GM12878 (cell line): ENCODE results near the gene OGFOD3. TPM values are rescaled to one million over a fixed set of nuclear protein-coding genes. Genes with fewer than 3 reads are reported as not detected.

Experiments used
- ATAC-seq: fragments of 200-7000 bp; cut with Tn5 transposase; 3 replicates; pipeline ENCODE4 v1.9.1; 2020; ENCODE audit warnings: mild to moderate bottlenecking, moderate library complexity
- BruUV-seq: library from RNA; stranded (reverse); fragments of 400-500 nt; replicated peaks from 2 replicates; lab custom pipeline; 2021; lab: Mats Ljungman, UMichigan
- CTCF ChIA-PET: fragments of 300-600 bp; sonication (Branson Sonifier 250); formaldehyde crosslinking; extraction: SDS; loops from one replicate; lab custom pipeline; 2021; ENCODE audit warnings: inconsistent platforms; lab: Yijun Ruan, JAX
- POLR2A ChIA-PET: fragments of 350-600 bp; formaldehyde crosslinking; extraction: SDS; loops from one replicate; lab custom pipeline; 2021; ENCODE audit warnings: inconsistent platforms; lab: Charles Lee
- RAD21 ChIA-PET: fragments of 300-600 bp; sonication (Branson Sonifier 250); formaldehyde crosslinking; loops from one replicate; lab custom pipeline; 2023; ENCODE audit warnings: antibody characterized with exemption; ENCODE audit not compliant: unreplicated experiment; lab: Charles Lee
- SMC1A ChIA-PET: fragments of 300-600 bp; sonication (Branson Sonifier 250); formaldehyde crosslinking; loops from one replicate; lab custom pipeline; 2023; ENCODE audit not compliant: unreplicated experiment, uncharacterized antibody; lab: Charles Lee
- DNase-seq: peaks from one replicate; pipeline ENCODE4 v3.0.0-alpha.2; 2011; ENCODE audit warnings: low read depth, low spot score
- FAIRE-seq: peaks from 3 replicates; lab custom pipeline; 2011; peaks lifted over from hg19 to GRCh38; lab: Jason Lieb, UNC
- H2AFZ ChIP-seq: 2 replicates; pipeline ENCODE4 v1.6.0; 2011; ENCODE audit warnings: low read depth, low read length, control low read depth; ENCODE audit not compliant: control insufficient read depth
- H3K27ac ChIP-seq: 2 replicates; pipeline ENCODE4 v1.5.1; 2011; ENCODE audit warnings: control low read depth; ENCODE audit not compliant: control insufficient read depth, insufficient read depth
- H3K27me3 ChIP-seq, 2 experiments: replicated peaks in 1 of 2; 2 replicates each; pipeline versions ENCODE4 v1.6.0 to v1.6.1; 2011; ENCODE audit warnings: low read length in 1 of 2; ENCODE audit not compliant: control insufficient read depth in 2 of 2, insufficient read depth in 2 of 2
- H3K36me3 ChIP-seq, 2 experiments: 2 replicates each; pipeline ENCODE4 v1.5.1; 2011; ENCODE audit warnings: low read length in 1 of 2; ENCODE audit not compliant: control insufficient read depth in 2 of 2, insufficient read depth in 2 of 2
- H3K4me1 ChIP-seq: 2 replicates; pipeline ENCODE4 v1.6.1; 2011; ENCODE audit warnings: mild to moderate bottlenecking, low read length, moderate library complexity, mixed read lengths; ENCODE audit not compliant: control insufficient read depth, insufficient read depth
- H3K4me2 ChIP-seq: 2 replicates; pipeline ENCODE4 v1.6.0; 2011; ENCODE audit warnings: control low read depth; ENCODE audit not compliant: control insufficient read depth, insufficient read depth
- H3K4me3 ChIP-seq: fragments of 200-600 bp; sonication (generic); 2 replicates; pipeline ENCODE4 v1.5.1; 2016
- H3K79me2 ChIP-seq: 2 replicates; pipeline ENCODE4 v1.6.0; 2011; ENCODE audit warnings: low read length; ENCODE audit not compliant: control insufficient read depth, insufficient read depth
- H3K9ac ChIP-seq: 2 replicates; pipeline ENCODE4 v1.8.0; 2011; ENCODE audit warnings: low read length, control low read depth, mixed read lengths; ENCODE audit not compliant: control insufficient read depth, insufficient read depth
- H3K9me3 ChIP-seq: replicated peaks from 3 replicates; pipeline ENCODE4 v1.5.1; 2011; ENCODE audit warnings: mild to moderate bottlenecking, low read length; ENCODE audit not compliant: control insufficient read depth, insufficient read depth
- H4K20me1 ChIP-seq: 2 replicates; pipeline ENCODE4 v1.6.0; 2011; ENCODE audit not compliant: control insufficient read depth, insufficient read depth
- ASH2L ChIP-seq: fragments of 300-600, 200-600 bp; sonication (generic); IDR thresholded peaks from 2 replicates; pipeline ENCODE4 v1.6.1; 2017; ENCODE audit warnings: low read depth, mild to moderate bottlenecking, borderline replicate concordance
- CBX5 ChIP-seq: sonication (generic); IDR thresholded peaks from 2 replicates; pipeline ENCODE4 v1.6.1; 2016; ENCODE audit warnings: low read depth, moderate library complexity, mild to moderate bottlenecking, inconsistent platforms
- ESRRA ChIP-seq: IDR thresholded peaks from 2 replicates; pipeline ENCODE4 v1.6.1; 2012; ENCODE audit warnings: mild to moderate bottlenecking, low read length, improper control_type of control experiment
- HDAC6 ChIP-seq: fragments of 200-600 bp; sonication (generic); IDR thresholded peaks from one replicate; pipeline ENCODE4 v1.8.0; 2017; ENCODE audit warnings: antibody characterized with exemption; ENCODE audit not compliant: unreplicated experiment
- MEF2B ChIP-seq: fragments of 450-650 bp; IDR thresholded peaks from 2 replicates; pipeline ENCODE4 v1.6.1; 2018; ENCODE audit warnings: mild to moderate bottlenecking, moderate library complexity; ENCODE audit not compliant: partially characterized antibody, poor library complexity, severe bottlenecking
- MTA3 ChIP-seq: IDR thresholded peaks from 2 replicates; pipeline ENCODE4 v1.6.1; 2012; ENCODE audit warnings: low read length, inconsistent platforms, borderline replicate concordance
- MYC ChIP-seq: IDR thresholded peaks from 2 replicates; pipeline ENCODE4 v1.6.1; 2011; ENCODE audit warnings: mild to moderate bottlenecking, low read length, moderate library complexity, inconsistent platforms; ENCODE audit not compliant: insufficient read depth, insufficient replicate concordance, insufficient read length, severe bottlenecking
- NFIC ChIP-seq: IDR thresholded peaks from 2 replicates; pipeline ENCODE4 v1.6.1; 2012; ENCODE audit warnings: low read depth, mild to moderate bottlenecking, inconsistent platforms, low read length, moderate library complexity
- NFXL1 ChIP-seq: fragments of 450-650 bp; IDR thresholded peaks from 2 replicates; pipeline ENCODE4 v1.6.1; 2017; ENCODE audit warnings: antibody characterized with exemption, mild to moderate bottlenecking, borderline replicate concordance
- RBBP5 ChIP-seq: fragments of 200-600 bp; sonication (generic); conservative IDR thresholded peaks from 2 replicates; pipeline ENCODE4 v1.6.1; 2016
- RFX5 ChIP-seq: IDR thresholded peaks from 2 replicates; pipeline ENCODE4 v1.6.1; 2011; ENCODE audit warnings: low read depth, low read length, improper control_type of control experiment
- YBX1 ChIP-seq: fragments of 450-650 bp; IDR thresholded peaks from 2 replicates; pipeline ENCODE4 v1.6.1; 2016; ENCODE audit warnings: antibody characterized with exemption
- ZNF207 ChIP-seq: fragments of 450-650 bp; IDR thresholded peaks from 2 replicates; pipeline ENCODE4 v1.6.1; 2014; ENCODE audit warnings: antibody characterized with exemption, mild to moderate bottlenecking, borderline replicate concordance
- ZNF217 ChIP-seq: fragments of 450-650 bp; IDR thresholded peaks from 2 replicates; pipeline ENCODE4 v1.6.1; 2017; ENCODE audit warnings: antibody characterized with exemption, mild to moderate bottlenecking
- WGBS: methylation state at CpG from one replicate; pipeline ENCODE4 v1.1.6; 2016; ENCODE audit warnings: low lambda C conversion rate; ENCODE audit not compliant: insufficient replicate concordance, insufficient coverage; ENCODE audit errors: missing lambda C conversion rate; 5-methylcytosine and 5-hydroxymethylcytosine counted together
- in situ Hi-C: fragments of 300-500 bp; cut with MboI; formaldehyde crosslinking; loops from 9 replicates; pipeline ENCODE4 v1.14.3; 2018; ENCODE audit warnings: mixed read lengths
- intact Hi-C: fragments of 100-400 bp; cut with micrococcal nuclease; formaldehyde crosslinking; loops from one replicate; pipeline ENCODE4 v1.14.2; 2022; ENCODE audit not compliant: unreplicated experiment
- polyA plus RNA-seq, 11 experiments: library from polyadenylated mRNA; depleted of rRNA in 4 of 11; unstranded in 6 of 11; stranded (reverse) in 5 of 11; fragments of >200 nt; fragmentation: Nextera tagmentation in 4 of 11; fragmentation: Illumina TruSeq in 1 of 11; extraction: Ambion mirVana in 4 of 11; extraction: Trizol in 1 of 11; gene quantifications; 1 replicate in 1 of 11; 2 replicates in 10 of 11; pipeline versions ENCODE4 v1.2.1 to v1.2.3, GENCODE V29; 2011 to 2016; ENCODE audit warnings: inconsistent platforms in 2 of 11, missing spikeins in 2 of 11, low read depth in 1 of 11
- total RNA-seq, 4 experiments: library from RNA; depleted of rRNA in 3 of 4; stranded (reverse); fragments of >200 nt in 3 of 4; fragmentation: Illumina TruSeq in 1 of 4; extraction: Trizol in 1 of 4; gene quantifications; 2 replicates each; pipeline versions ENCODE4 v1.2.1 to v1.2.3, GENCODE V29; 2013 to 2021
- TF ChIP-seq, protein P1 (sequence below): IDR thresholded peaks from 2 replicates; pipeline ENCODE4 v1.6.1; 2012; ENCODE audit warnings: low read depth, low read length, improper control_type of control experiment
- TF ChIP-seq, protein P2 (sequence below): fragments of 450-650 bp; IDR thresholded peaks from 2 replicates; pipeline ENCODE4 v1.6.1; 2017; ENCODE audit warnings: borderline replicate concordance

Gene OGFOD3
- total and polyA plus RNA-seq, 10 of the 15 experiments (the other 5 are each of a cell fraction or from before 2014, with no cell fraction given) = 0.48 to 28.4 (median 18.3) TPM

DNA sequence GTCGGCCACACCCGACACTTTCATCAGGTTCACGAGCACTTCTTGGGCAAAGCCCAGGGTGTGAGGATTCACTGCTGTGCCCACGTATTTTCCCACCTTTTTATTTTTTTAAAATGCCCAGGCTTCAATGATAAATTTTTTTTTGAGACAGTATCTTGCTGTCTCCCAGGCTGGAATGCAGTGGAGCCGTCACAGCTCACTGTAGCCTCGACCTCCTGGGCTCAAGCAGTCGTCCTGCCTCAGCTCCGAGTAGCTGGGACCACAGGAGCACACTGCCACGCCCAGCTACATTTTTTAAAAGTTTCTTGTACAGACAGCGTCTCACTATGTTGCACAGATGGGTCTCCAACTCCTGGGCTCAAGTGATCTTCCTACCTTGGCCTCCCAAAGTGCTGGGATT, 29.0 kb downstream of the OGFOD3 start (continued):
- TF ChIP-seq CBX5 (no peak), YBX1 (no peak), ZNF217 (no peak)

DNA sequence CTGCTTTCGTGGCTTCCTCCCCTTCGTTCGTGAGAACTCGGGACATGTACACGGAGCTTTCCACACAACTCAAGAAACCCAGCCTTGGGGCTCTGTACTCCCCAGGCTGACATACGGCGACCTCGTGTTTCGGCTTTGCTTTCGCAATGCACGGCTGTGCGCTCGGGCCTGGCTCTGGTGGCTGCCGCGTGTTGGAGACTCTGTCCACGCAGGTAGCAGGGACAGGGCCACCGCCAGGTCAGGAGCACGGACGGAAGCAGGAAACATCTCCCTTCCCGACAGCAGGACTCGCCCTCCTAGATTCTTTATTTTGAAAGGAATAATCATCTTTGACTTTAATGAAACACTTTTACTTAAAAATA, 29.5 kb downstream of the OGFOD3 start:
- no peaks in the 10 kb centered on the region for H3K4me1 ChIP-seq
- TF ChIP-seq NFXL1 = no peak
- TF ChIP-seq, protein P1, sequence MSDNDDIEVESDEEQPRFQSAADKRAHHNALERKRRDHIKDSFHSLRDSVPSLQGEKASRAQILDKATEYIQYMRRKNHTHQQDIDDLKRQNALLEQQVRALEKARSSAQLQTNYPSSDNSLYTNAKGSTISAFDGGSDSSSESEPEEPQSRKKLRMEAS = no peak
- in situ Hi-C loops = no loop called here

DNA sequence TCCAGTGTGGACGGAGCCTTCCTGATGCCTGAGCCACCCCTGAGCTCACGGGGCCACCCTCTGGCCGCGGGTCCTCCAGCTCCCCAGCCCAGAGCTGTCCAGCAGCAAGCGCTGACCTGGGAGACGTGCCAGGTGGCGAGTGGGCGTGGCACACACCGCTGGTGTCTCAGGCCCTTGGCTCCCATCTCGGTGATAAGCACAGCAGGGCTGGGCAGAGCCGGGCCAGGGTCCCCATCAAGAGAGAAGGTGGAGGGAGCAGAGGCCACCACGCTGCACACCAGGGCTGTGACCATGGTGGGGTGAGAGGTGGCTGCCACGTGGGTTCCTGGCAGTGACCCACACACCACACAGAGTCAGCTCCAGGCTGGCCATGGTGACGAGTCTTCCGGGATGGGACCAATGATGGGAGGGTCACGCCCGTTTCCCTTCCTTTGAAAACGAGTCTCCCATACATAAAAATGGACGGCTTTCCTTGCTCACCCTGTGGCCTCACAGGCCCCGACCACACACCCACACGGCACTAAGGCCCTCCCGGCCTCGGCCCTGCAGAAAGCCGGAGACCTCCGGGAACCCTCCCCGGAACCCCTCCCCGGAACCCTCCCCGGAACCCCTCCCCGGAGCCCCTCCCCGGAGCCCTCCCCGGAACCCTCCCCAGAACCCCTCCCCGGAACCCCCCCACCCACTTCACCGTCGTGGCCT, 30.0 kb downstream of the OGFOD3 start:
- H2AFZ ChIP-seq = no peak overlapping the region
- no peaks in the 10 kb centered on the region; a peak in 2 of 4 replicates for H3K36me3 ChIP-seq
- no peaks in the 10 kb centered on the region for H3K9me3 ChIP-seq
- WGBS = 73% methylated on average over 26 of the region's 34 CpGs
- no peaks in the 10 kb centered on the region for H4K20me1 ChIP-seq
- H3K4me2 ChIP-seq = no peak overlapping the region
- ChIA-PET SMC1A (no interaction called here), POLR2A (no interaction called here), RAD21 (no interaction called here), CTCF (no interaction called here)
- H3K4me1 ChIP-seq = no peaks in the 10 kb centered on the region
- DNase-seq (no peak), ATAC-seq (no peak), FAIRE-seq (no peak)
- intact Hi-C loops (no loop called here), in situ Hi-C loops (no loop called here)
- no peak overlapping the region for H3K27ac ChIP-seq
- H3K79me2 ChIP-seq = no peaks in the 10 kb centered on the region
- H3K9ac ChIP-seq = no peak overlapping the region
- no peaks in the 10 kb centered on the region for H3K27me3 ChIP-seq
- H3K4me3 ChIP-seq = no peak overlapping the region
- BruUV-seq = no TSS peak
- TF ChIP-seq MYC (no peak), ZNF207 (no peak), NFIC (no peak), HDAC6 (no peak), MEF2B (no peak), MTA3 (no peak), RFX5 (no peak), ASH2L (no peak), YBX1 (no peak), ESRRA (no peak), RBBP5 (no peak)
- TF ChIP-seq, protein P2, sequence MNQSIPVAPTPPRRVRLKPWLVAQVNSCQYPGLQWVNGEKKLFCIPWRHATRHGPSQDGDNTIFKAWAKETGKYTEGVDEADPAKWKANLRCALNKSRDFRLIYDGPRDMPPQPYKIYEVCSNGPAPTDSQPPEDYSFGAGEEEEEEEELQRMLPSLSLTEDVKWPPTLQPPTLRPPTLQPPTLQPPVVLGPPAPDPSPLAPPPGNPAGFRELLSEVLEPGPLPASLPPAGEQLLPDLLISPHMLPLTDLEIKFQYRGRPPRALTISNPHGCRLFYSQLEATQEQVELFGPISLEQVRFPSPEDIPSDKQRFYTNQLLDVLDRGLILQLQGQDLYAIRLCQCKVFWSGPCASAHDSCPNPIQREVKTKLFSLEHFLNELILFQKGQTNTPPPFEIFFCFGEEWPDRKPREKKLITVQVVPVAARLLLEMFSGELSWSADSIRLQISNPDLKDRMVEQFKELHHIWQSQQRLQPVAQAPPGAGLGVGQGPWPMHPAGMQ = no peak

More for the DNA sequence above, 29.5 kb downstream of the OGFOD3 start:
- ChIA-PET SMC1A (no interaction called here), RAD21 (no interaction called here), POLR2A (no interaction called here), CTCF (no interaction called here)
- Histone ChIP-seq H3K36me3 (no peaks in the 10 kb centered on the region; a peak in 2 of 4 replicates), H3K9ac (no peak overlapping the region), H2AFZ (no peak overlapping the region), H3K4me2 (no peak overlapping the region), H3K9me3 (no peaks in the 10 kb centered on the region), H3K27ac (no peak overlapping the region), H3K27me3 (no peaks in the 10 kb centered on the region), H3K4me3 (no peak overlapping the region), H4K20me1 (no peaks in the 10 kb centered on the region), H3K79me2 (no peaks in the 10 kb centered on the region)
- no TSS peak for BruUV-seq
- ATAC-seq (no peak), DNase-seq (no peak), FAIRE-seq (no peak)
- 88% methylated on average over 18 of the region's 21 CpGs for WGBS
- intact Hi-C loops = no loop called here
